NCI-H748 treated with DMSO at 0.1 percent for 48 hours (cell line): ENCODE data around the gene SLC22A17.
A peak's percentile ranks its signal among the peaks of the same experiment; 100 is the strongest.

ENCODE experiments used
- DNase-seq: peaks from one replicate; lab custom pipeline; 2025; lab: John Stamatoyannopoulos, UW

SLC22A17 gene

DNA sequence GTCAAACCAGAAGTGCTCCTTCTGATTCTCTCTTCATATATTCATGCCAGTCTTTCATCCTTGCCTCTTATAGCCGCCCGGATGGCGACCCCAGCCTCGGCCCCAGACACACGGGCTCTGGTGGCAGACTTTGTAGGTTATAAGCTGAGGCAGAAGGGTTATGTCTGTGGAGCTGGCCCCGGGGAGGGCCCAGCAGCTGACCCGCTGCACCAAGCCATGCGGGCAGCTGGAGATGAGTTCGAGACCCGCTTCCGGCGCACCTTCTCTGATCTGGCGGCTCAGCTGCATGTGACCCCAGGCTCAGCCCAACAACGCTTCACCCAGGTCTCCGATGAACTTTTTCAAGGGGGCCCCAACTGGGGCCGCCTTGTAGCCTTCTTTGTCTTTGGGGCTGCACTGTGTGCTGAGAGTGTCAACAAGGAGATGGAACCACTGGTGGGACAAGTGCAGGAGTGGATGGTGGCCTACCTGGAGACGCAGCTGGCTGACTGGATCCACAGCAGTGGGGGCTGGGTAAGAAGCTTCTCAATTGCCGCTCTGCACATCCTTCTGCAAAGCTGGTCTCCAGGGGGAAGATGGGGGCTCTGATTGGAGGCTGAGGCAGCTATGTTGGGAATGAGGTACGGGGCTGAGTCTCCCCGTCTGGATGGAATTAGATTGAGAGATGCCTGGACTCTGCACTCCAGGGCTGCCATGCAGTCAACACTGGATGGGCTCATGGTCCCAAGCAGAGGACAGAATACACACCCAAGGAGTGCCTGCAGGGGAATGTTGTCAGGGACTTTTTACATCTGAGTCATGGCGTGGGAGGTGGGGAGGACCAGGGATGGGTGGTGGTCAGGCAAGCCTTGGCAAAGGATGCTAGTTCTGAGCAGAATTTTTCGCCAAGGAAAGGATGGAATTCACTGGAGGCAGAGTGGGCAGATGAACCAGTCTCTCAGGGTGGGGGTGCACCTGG is 44.7 kb downstream of the SLC22A17 start:
- no peak for DNase-seq

GRCh38 chr14:23307146-23307530 is 45.5 kb downstream of the SLC22A17 start:
- DNase-seq = no peak

GRCh38 chr14:23306412-23307145 is 46.1 kb downstream of the SLC22A17 start, which contains the start of gene BCL2L2:
TSS of gene BCL2L2 (plus strand) at chr14:23306833. CDS start at chr14:23307768, 935 bp downstream.
- peak; percentile 73 for DNase-seq

- DNase-seq = peak; percentile 44
Observed at GRCh38 chr14:23302290-23303225, 50.1 kb downstream of the SLC22A17 start, which contains the start of gene PPP1R3E. TSS of gene PPP1R3E (minus strand) at chr14:23302859. CDS start at chr14:23302576, 283 bp downstream.

- no peak for DNase-seq
Observed at GRCh38 chr14:23301969-23302289, 50.8 kb downstream of the SLC22A17 start.

GRCh38 chr14:23301288-23301968 is 51.3 kb downstream of the SLC22A17 start:
- DNase-seq = peak; percentile 98

- peak; percentile 47 for DNase-seq
Observed at GRCh38 chr14:23300687-23301223, 51.9 kb downstream of the SLC22A17 start.

DNA sequence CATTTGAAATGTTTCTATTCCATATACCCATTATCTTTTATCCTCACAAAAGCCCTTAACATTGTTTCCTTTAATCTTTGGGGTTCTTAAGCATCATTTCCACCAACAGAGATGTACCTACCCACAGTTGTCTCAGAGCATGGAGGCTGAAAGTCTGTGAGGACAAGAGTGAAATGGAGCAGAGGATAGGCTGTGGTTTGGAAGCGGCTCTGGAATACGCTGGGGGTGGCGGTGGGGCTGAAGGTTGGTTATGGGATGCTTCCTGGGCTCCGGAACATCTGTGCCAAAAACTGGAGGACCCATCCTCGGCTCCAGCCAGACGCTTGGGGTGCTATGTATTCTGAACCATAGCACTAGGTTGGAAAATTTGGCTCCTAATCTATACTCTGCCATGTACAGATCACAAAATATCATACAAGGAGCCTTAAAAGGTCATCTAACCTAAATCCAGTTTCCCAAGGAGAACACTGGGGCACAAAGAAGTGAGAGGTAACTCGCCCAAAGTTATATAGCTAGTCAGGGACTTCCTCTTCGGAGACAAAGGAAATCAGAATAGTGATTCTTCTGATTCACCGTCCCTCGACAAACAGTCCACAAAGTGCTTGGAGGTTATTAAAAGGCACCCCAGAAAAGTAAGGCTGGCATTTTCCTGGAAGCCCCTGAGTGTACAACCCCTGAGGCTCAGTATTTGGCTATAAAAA is 52.6 kb downstream of the SLC22A17 start:
- DNase-seq = no peak

DNA sequence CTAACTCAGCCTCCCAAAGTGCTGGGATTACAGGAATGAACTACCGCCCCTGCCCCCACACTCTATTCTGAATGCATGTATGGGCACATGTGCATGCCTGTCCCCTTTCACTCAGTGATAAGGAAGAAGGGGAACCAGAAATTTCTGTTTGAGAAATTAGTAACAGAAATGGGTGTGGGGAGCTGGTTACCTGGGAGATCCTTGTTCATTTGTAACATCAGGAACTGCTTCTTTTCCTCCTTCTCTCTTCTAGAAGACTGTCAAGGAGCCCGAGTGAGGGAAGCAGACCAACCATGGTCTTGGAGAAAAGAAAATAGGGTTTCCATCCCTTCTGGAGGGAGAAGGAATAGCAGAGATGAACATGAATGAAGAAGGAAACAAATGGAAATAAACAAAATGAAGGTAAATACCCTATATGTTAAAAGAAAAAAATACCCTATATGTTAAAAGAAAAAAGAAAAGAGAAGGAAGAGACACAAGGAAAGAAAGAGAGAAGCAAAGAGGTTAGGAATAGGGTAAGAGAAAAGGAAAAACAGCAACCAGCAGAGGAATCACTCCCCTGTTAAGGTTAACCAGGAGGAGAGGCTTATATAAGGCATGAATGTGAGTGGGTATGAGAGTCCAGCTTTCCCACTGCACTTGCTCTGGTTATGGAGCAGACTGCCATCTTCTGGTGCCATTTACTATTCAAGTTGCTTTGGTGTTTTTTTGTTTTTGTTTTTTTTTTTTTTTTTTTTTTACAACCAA is 53.3 kb downstream of the SLC22A17 start:
- DNase-seq = no peak

GRCh38 chr14:23297611-23298277 is 54.9 kb downstream of the SLC22A17 start:
- DNase-seq = no peak

- DNase-seq = no peak
Observed at GRCh38 chr14:23297096-23297495, 55.6 kb downstream of the SLC22A17 start.
